Hepatocyte (in vitro differentiated cells): ENCODE measurements around the gene THEM5. TPM values are rescaled to one million over a fixed set of nuclear protein-coding genes. Genes with fewer than 3 reads are reported as not detected.

Experiments used
- DNase-seq: peaks from one replicate; pipeline ENCODE4 v3.0.0-alpha.2; 2016; ENCODE audit warnings: low spot score
- H2AFZ ChIP-seq: fragments of 200-600 bp; sonication (generic); 2 replicates; pipeline ENCODE4 v1.6.0; 2016; ENCODE audit warnings: antibody characterized with exemption, mild to moderate bottlenecking
- H3K27ac ChIP-seq: fragments of 200-600 bp; sonication (generic); 2 replicates; pipeline ENCODE4 v1.5.1; 2016; ENCODE audit warnings: mild to moderate bottlenecking
- H3K27me3 ChIP-seq: fragments of 200-600 bp; sonication (generic); 2 replicates; pipeline ENCODE4 v1.6.1; 2016
- H3K36me3 ChIP-seq: fragments of 200-600 bp; sonication (generic); replicated peaks from 2 replicates; pipeline ENCODE4 v1.5.1; 2016; ENCODE audit warnings: low read depth; ENCODE audit not compliant: insufficient read depth
- H3K4me1 ChIP-seq: fragments of 200-600 bp; sonication (generic); 2 replicates; pipeline ENCODE4 v1.5.1; 2016; ENCODE audit warnings: mild to moderate bottlenecking, moderate library complexity; ENCODE audit not compliant: insufficient read depth
- H3K4me2 ChIP-seq: fragments of 200-600 bp; sonication (generic); 2 replicates; pipeline ENCODE4 v1.6.0; 2016
- H3K4me3 ChIP-seq: fragments of 200-600 bp; sonication (generic); 2 replicates; pipeline ENCODE4 v1.5.1; 2016; ENCODE audit warnings: mild to moderate bottlenecking
- H3K79me2 ChIP-seq: fragments of 200-600 bp; sonication (generic); 2 replicates; pipeline ENCODE4 v1.6.0; 2017; ENCODE audit warnings: mild to moderate bottlenecking
- H3K9me2 ChIP-seq: fragments of 200-600 bp; sonication (generic); replicated peaks from 2 replicates; pipeline ENCODE4 v1.6.0; 2017; ENCODE audit warnings: mild to moderate bottlenecking; ENCODE audit not compliant: insufficient read depth
- H3K9me3 ChIP-seq: fragments of 200-600 bp; sonication (generic); 2 replicates; pipeline ENCODE4 v1.5.1; 2016; ENCODE audit warnings: low read depth, mild to moderate bottlenecking
- H4K20me1 ChIP-seq: fragments of 200-600 bp; sonication (generic); 2 replicates; pipeline ENCODE4 v1.6.0; 2016; ENCODE audit warnings: mild to moderate bottlenecking; ENCODE audit not compliant: insufficient read depth, poor library complexity, severe bottlenecking
- CTCF ChIP-seq: fragments of 200-600 bp; sonication (generic); IDR thresholded peaks from 2 replicates; pipeline ENCODE4 v1.5.1; 2016; ENCODE audit warnings: antibody characterized with exemption, mild to moderate bottlenecking; ENCODE audit not compliant: poor library complexity
- EZH2 ChIP-seq: fragments of 200-600 bp; sonication (generic); IDR thresholded peaks from 2 replicates; pipeline ENCODE4 v1.6.1; 2016; ENCODE audit warnings: antibody characterized with exemption, mild to moderate bottlenecking, borderline replicate concordance
- EZH2phosphoT487 ChIP-seq: fragments of 200-600 bp; sonication (generic); IDR thresholded peaks from one replicate; pipeline ENCODE4 v1.6.1; 2018; ENCODE audit warnings: antibody characterized with exemption, mild to moderate bottlenecking, low read depth, moderate library complexity; ENCODE audit not compliant: unreplicated experiment, severe bottlenecking
- WGBS: methylation state at CpG from one replicate; pipeline ENCODE4 v1.1.6; 2016; ENCODE audit warnings: low lambda C conversion rate; ENCODE audit errors: missing lambda C conversion rate; 5-methylcytosine and 5-hydroxymethylcytosine counted together
- polyA plus RNA-seq: library from polyadenylated mRNA; unstranded; fragments of >200 nt; fragmentation: Nextera tagmentation; extraction: Ambion mirVana; gene quantifications from 2 replicates; pipeline ENCODE4 v1.2.1, GENCODE V29; 2016
- total RNA-seq: library from RNA; depleted of rRNA; stranded (reverse); fragments of >200 nt; gene quantifications from 2 replicates; pipeline ENCODE4 v1.2.3, GENCODE V29; 2014

The THEM5 gene
- total and polyA plus RNA-seq, 2 experiments from 2014 or later: 0.21 TPM; not detected in 1

GRCh38 chr1:151831256-151831591 lies 22.3 kb downstream of the THEM5 start:
- Histone ChIP-seq H3K36me3 (no peaks in the 10 kb centered on the region), H3K4me2 (no peak overlapping the region), H3K9me2 (no peaks in the 10 kb centered on the region), H4K20me1 (no peaks in the 10 kb centered on the region), H3K4me3 (no peak overlapping the region), H2AFZ (no peak overlapping the region), H3K4me1 (no peaks in the 10 kb centered on the region), H3K9me3 (no peaks in the 10 kb centered on the region), H3K79me2 (no peaks in the 10 kb centered on the region), H3K27me3 (no peaks in the 10 kb centered on the region), H3K27ac (no peak overlapping the region)
- TF ChIP-seq EZH2phosphoT487: no peak
- TF ChIP-seq CTCF: no peak
- TF ChIP-seq EZH2: no peak
- DNase-seq: no peak
- 80% methylated on average over 4 of the region's 4 CpGs for WGBS

- no peaks in the 10 kb centered on the region for H3K36me3 ChIP-seq
- no peak overlapping the region for H3K4me2 ChIP-seq
- H3K27ac ChIP-seq: no peak overlapping the region
- no peaks in the 10 kb centered on the region for H3K9me3 ChIP-seq
- TF ChIP-seq EZH2: no peak
- no peak for TF ChIP-seq CTCF
- TF ChIP-seq EZH2phosphoT487: no peak
- no peaks in the 10 kb centered on the region for H3K4me1 ChIP-seq
- WGBS: 55% methylated on average over 6 of the region's 6 CpGs
- H3K27me3 ChIP-seq: no peaks in the 10 kb centered on the region
- no peak overlapping the region for H3K4me3 ChIP-seq
- no peaks in the 10 kb centered on the region for H3K9me2 ChIP-seq
- no peak for DNase-seq
- H3K79me2 ChIP-seq: no peaks in the 10 kb centered on the region
- no peaks in the 10 kb centered on the region for H4K20me1 ChIP-seq
- H2AFZ ChIP-seq: no peak overlapping the region
Observed at GRCh38 chr1:151830055-151830454, 23.5 kb downstream of the THEM5 start.

GRCh38 chr1:151829352-151830046 lies 24.0 kb downstream of the THEM5 start:
- Histone ChIP-seq H3K79me2 (no peaks in the 10 kb centered on the region), H3K27me3 (no peaks in the 10 kb centered on the region), H3K4me3 (no peak overlapping the region), H3K4me2 (peak overlapping the region; percentile 56), H2AFZ (no peak overlapping the region), H3K36me3 (no peaks in the 10 kb centered on the region), H3K9me2 (no peaks in the 10 kb centered on the region), H3K9me3 (no peaks in the 10 kb centered on the region), H4K20me1 (no peaks in the 10 kb centered on the region), H3K27ac (no peak overlapping the region), H3K4me1 (no peaks in the 10 kb centered on the region)
- no peak for TF ChIP-seq CTCF
- TF ChIP-seq EZH2: no peak
- TF ChIP-seq EZH2phosphoT487: no peak
- 52% methylated on average over 4 of the region's 4 CpGs for WGBS
- no peak for DNase-seq

GRCh38 chr1:151828921-151829320 lies 24.6 kb downstream of the THEM5 start:
- H3K36me3 ChIP-seq: no peaks in the 10 kb centered on the region
- H2AFZ ChIP-seq: no peak overlapping the region
- H3K4me3 ChIP-seq: no peak overlapping the region
- no peaks in the 10 kb centered on the region for H3K27me3 ChIP-seq
- H3K4me2 ChIP-seq: peak overlapping the region; percentile 56
- no peaks in the 10 kb centered on the region for H3K79me2 ChIP-seq
- H4K20me1 ChIP-seq: no peaks in the 10 kb centered on the region
- no peaks in the 10 kb centered on the region for H3K9me3 ChIP-seq
- no peak overlapping the region for H3K27ac ChIP-seq
- no peaks in the 10 kb centered on the region for H3K4me1 ChIP-seq
- no peak for TF ChIP-seq CTCF
- no peak for TF ChIP-seq EZH2
- no peak for TF ChIP-seq EZH2phosphoT487
- peak; percentile 80 for DNase-seq
- H3K9me2 ChIP-seq: no peaks in the 10 kb centered on the region
- WGBS: 5% methylated on average over 7 of the region's 12 CpGs
